Measurements from ENCODE around the gene HERPUD1.

- no peak for TF ChIP-seq CTCF (IDR thresholded peaks at IDR 0.05)
- TF ChIP-seq POLR2A (IDR thresholded peaks at IDR 0.05) = no peak
- peak in 1 of 2 donors; percentile 36 for TF ChIP-seq EP300 (IDR thresholded peaks at IDR 0.05)
Observed at GRCh38 chr16:56912746-56913708, 18.9 kb upstream of the HERPUD1 start.
